Caki2 (cell line): ENCODE data around the gene CLCNKA. TPM values are rescaled to one million over a fixed set of nuclear protein-coding genes. Genes with fewer than 3 reads are reported as not detected.
"Not testable (repeated sequence)": the region's sequence is repeated elsewhere in the genome, so short reads cannot be mapped to it uniquely, and the experiment has no call there.

ENCODE experiments used
- DNase-seq: peaks from one replicate; pipeline ENCODE4 v3.0.0-alpha.2; 2015; ENCODE audit warnings: low read depth
- in situ Hi-C: cut with HindIII; loops from 2 replicates; pipeline ENCODE4 v1.10.0; 2016; ENCODE audit warnings: low sequenced_read_pairs, low pct_unique_long_range_greater_than_20kb, mixed read lengths
- total RNA-seq: library from RNA; depleted of rRNA; stranded (reverse); fragments of >200 nt; shearing (Covaris generic); gene quantifications from 2 replicates; pipeline ENCODE4 v1.2.3, GENCODE V29; 2014; ENCODE audit warnings: low replicate concordance

CLCNKA gene
- total RNA-seq, 1 experiment from 2014 or later = not detected

GRCh38 chr1:16053781-16054502 is 32.1 kb downstream of the CLCNKA start:
- in situ Hi-C loops = no loop called here
- no peak for DNase-seq

GRCh38 chr1:16054598-16055540 is 33.0 kb downstream of the CLCNKA start:
- in situ Hi-C loops = no loop called here
- no peak for DNase-seq

- in situ Hi-C loops = no loop called here
- peak; percentile 72 for DNase-seq
Observed at GRCh38 chr1:16055613-16056520, 34.0 kb downstream of the CLCNKA start.

GRCh38 chr1:16056521-16056912 is 34.7 kb downstream of the CLCNKA start:
- in situ Hi-C loops, DNase-seq: not testable (repeated sequence)

- in situ Hi-C loops, DNase-seq: not testable (repeated sequence)
Observed at GRCh38 chr1:16057314-16057915, 35.6 kb downstream of the CLCNKA start.

GRCh38 chr1:16058394-16059120 is 36.7 kb downstream of the CLCNKA start:
- DNase-seq, in situ Hi-C loops: not testable (repeated sequence)

- DNase-seq = no peak
Observed at GRCh38 chr1:16061266-16061665, 39.4 kb downstream of the CLCNKA start.

GRCh38 chr1:16061989-16062686 is 40.3 kb downstream of the CLCNKA start:
- in situ Hi-C loops, DNase-seq: not testable (repeated sequence)

More at GRCh38 chr1:16061266-16061665, 39.4 kb downstream of the CLCNKA start:
- in situ Hi-C loops = no loop called here

- DNase-seq, in situ Hi-C loops: not testable (repeated sequence)
Observed at GRCh38 chr1:16062687-16063075, 40.8 kb downstream of the CLCNKA start.

- in situ Hi-C loops = no loop called here
- DNase-seq = no peak
Observed at GRCh38 chr1:16063226-16063829, 41.5 kb downstream of the CLCNKA start.

- in situ Hi-C loops = no loop called here
- DNase-seq = no peak
Observed at GRCh38 chr1:16063921-16064320, 42.1 kb downstream of the CLCNKA start.

- DNase-seq = no peak
- in situ Hi-C loops = no loop called here
Observed at GRCh38 chr1:16064536-16065268, 42.9 kb downstream of the CLCNKA start.

- in situ Hi-C loops = no loop called here
- DNase-seq = no peak
Observed at GRCh38 chr1:16065269-16065576, 43.4 kb downstream of the CLCNKA start.

GRCh38 chr1:16066245-16066644 is 44.4 kb downstream of the CLCNKA start:
- in situ Hi-C loops = no loop called here
- DNase-seq = no peak

GRCh38 chr1:16067127-16067768 is 45.4 kb downstream of the CLCNKA start:
- DNase-seq = peak; percentile 77
- in situ Hi-C loops = no loop called here
